Neural cell (in vitro differentiated cells): ENCODE results near the gene PRTG.

Experiments used
- POLR2AphosphoS5 ChIP-seq: IDR thresholded peaks from 2 replicates; pipeline ENCODE4 v1.6.1; 2012
- TAF1 ChIP-seq: IDR thresholded peaks from 2 replicates; pipeline ENCODE4 v1.6.1; 2012; ENCODE audit warnings: low read depth
- TF ChIP-seq, protein P1 (sequence below): fragments of 450-650 bp; IDR thresholded peaks from 2 replicates; pipeline ENCODE4 v1.5.1; 2014; ENCODE audit warnings: antibody characterized with exemption, mild to moderate bottlenecking, moderate library complexity; ENCODE audit not compliant: poor library complexity, severe bottlenecking

DNA sequence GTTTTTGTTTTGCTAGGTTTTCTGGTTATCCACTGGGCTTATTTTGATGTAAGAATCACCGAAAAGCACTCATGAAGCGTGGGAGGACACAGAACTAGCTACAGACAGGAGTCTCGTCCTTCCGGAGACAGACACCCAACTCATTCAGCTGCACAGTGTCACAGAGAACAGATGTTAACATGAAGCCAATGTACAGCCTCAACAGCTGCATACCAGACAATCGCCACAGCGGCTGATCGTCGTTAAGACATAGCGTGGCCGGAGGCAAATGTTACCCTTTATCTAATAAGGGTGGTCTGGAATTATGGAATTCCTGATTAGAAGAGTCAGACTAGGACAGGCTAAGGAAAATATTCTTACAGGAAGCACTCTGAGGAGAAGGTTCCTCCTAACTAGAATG, 153.7 kb downstream of the PRTG start:
- TF ChIP-seq POLR2AphosphoS5 (no peak), TAF1 (no peak)
- TF ChIP-seq, protein P1, sequence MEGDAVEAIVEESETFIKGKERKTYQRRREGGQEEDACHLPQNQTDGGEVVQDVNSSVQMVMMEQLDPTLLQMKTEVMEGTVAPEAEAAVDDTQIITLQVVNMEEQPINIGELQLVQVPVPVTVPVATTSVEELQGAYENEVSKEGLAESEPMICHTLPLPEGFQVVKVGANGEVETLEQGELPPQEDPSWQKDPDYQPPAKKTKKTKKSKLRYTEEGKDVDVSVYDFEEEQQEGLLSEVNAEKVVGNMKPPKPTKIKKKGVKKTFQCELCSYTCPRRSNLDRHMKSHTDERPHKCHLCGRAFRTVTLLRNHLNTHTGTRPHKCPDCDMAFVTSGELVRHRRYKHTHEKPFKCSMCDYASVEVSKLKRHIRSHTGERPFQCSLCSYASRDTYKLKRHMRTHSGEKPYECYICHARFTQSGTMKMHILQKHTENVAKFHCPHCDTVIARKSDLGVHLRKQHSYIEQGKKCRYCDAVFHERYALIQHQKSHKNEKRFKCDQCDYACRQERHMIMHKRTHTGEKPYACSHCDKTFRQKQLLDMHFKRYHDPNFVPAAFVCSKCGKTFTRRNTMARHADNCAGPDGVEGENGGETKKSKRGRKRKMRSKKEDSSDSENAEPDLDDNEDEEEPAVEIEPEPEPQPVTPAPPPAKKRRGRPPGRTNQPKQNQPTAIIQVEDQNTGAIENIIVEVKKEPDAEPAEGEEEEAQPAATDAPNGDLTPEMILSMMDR = no peak
